Neural cell (in vitro differentiated cells): ENCODE measurements around the gene ZNF804B.

Experiments
- POLR2AphosphoS5 ChIP-seq: IDR thresholded peaks from 2 replicates; pipeline ENCODE4 v1.6.1; 2012
- TF ChIP-seq, protein P1 (sequence below): fragments of 450-650 bp; IDR thresholded peaks from 2 replicates; pipeline ENCODE4 v1.5.1; 2014; ENCODE audit warnings: antibody characterized with exemption, mild to moderate bottlenecking, moderate library complexity; ENCODE audit not compliant: poor library complexity, severe bottlenecking

DNA sequence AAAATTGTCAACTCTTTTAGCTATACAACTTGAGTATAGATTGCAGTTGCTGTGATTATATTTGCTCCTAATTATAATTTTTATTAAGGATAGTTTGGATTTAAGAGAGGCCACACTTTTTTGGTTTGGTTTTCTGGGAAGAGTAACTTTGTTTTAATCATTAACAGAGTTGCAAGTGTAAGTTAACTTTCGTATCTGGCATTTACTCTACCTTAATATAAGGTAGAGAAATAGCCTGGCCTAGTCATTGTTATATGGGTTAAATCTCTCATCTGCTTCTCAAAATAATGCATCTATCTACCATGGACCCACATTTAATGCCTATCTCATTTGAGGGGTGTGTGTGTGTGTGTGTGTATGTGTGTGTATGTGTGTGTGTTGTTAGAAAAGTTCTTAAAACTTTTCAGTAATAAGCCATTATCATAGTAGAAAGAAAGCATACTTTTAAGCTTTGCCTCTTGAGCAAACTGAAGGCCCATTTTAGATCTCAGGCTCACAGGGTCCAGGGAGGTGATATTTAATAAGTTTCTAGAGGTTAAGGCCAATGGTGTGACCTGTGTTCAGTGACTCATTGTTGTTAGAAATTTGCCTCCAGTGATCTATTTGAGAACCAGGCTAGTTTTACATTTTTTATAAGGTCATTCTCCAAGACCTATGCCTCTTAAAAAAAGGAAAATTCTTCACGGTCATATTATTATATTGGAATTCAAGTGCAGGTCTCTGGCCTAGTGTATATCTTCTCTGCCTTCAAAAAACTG, 47.0 kb downstream of the ZNF804B start:
- TF ChIP-seq, protein P1, sequence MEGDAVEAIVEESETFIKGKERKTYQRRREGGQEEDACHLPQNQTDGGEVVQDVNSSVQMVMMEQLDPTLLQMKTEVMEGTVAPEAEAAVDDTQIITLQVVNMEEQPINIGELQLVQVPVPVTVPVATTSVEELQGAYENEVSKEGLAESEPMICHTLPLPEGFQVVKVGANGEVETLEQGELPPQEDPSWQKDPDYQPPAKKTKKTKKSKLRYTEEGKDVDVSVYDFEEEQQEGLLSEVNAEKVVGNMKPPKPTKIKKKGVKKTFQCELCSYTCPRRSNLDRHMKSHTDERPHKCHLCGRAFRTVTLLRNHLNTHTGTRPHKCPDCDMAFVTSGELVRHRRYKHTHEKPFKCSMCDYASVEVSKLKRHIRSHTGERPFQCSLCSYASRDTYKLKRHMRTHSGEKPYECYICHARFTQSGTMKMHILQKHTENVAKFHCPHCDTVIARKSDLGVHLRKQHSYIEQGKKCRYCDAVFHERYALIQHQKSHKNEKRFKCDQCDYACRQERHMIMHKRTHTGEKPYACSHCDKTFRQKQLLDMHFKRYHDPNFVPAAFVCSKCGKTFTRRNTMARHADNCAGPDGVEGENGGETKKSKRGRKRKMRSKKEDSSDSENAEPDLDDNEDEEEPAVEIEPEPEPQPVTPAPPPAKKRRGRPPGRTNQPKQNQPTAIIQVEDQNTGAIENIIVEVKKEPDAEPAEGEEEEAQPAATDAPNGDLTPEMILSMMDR, result no peak
- TF ChIP-seq POLR2AphosphoS5, result no peak
